Skin of body (tissue), 2 donors: ENCODE results near the gene TBC1D17. TPM values are rescaled to one million over a fixed set of nuclear protein-coding genes. Genes with fewer than 3 reads are reported as not detected.

Experiments
- DNase-seq: peaks from one replicate; lab custom pipeline; 2025; lab: John Stamatoyannopoulos, UW
- total RNA-seq: library from RNA; depleted of rRNA; stranded (reverse); fragments of >200 nt; gene quantifications from one replicate; pipeline ENCODE4 v1.2.3, GENCODE V29; 2014

The TBC1D17 gene
- 12.9 TPM for total RNA-seq

DNA sequence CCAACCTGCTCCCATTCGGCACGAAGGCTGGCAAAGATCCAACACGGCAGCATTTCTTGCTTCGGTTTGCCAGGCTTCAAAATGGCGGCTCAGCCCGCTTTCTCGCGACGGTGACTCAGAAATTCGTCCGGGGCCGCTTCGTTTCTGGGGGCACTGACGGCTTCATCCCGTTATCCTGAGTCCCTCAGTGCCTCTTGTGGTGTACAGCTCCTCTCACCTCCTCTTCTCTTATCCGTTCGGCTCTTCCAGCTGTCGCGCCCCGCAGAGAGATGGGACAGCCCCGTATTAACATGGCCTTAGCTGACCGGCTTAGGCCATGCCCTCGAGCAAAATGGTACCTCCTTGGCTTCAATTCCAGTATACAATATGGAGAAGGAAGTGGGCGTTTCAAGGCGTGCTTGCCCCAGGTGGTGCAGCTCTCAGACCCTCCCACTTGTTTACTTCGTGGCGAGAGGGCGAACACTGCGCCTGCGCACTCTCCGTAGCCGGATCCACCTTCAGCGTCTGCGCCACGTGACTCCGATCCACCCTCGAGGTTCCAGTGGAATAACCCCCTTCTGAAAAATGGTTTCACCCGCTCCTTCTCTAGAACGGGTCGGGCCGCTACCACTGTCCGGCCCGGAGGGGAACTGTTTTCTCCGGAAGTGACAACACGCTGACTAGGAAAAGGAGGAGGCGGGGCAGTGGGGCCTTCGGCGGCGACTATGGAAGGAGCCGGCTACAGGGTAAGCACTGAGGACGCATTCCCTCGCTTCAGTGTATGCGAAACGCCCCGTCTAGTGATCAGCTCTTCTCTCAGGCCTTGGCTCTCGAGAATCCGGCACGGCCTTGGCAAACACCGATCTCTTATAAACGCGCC, at the start of gene TBC1D17, which contains the start of gene AKT1S1:
TSS of gene TBC1D17 (plus strand) at position 683 of the 859 bp plus-strand sequence. CDS start at position 705, 22 bp downstream.
TSS of gene AKT1S1 (minus strand) at position 336 of the 859 bp plus-strand sequence. CDS start 4,060 bp downstream, outside the sequence.
- peak; percentile 100 for DNase-seq

DNA sequence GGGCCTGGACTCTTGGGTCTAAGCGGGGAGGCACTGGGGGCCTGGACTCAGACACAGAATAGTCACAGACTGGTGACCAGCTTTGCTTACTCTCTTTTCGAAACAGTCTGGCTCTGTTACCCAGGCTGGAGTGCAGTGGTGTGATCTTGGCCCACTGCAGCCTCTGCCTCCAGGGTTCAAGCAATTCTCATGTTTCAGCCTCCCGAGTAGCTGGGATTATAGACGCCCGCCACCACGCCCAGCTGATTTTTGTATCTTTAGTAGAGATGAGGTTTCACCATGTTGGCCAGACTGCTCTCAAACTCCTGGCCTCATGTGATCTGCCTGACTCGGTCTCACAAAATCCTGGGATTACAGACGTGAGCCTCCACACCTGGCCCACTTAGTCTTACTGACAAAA, 48.3 kb upstream of the TBC1D17 start:
- DNase-seq: no peak

DNA sequence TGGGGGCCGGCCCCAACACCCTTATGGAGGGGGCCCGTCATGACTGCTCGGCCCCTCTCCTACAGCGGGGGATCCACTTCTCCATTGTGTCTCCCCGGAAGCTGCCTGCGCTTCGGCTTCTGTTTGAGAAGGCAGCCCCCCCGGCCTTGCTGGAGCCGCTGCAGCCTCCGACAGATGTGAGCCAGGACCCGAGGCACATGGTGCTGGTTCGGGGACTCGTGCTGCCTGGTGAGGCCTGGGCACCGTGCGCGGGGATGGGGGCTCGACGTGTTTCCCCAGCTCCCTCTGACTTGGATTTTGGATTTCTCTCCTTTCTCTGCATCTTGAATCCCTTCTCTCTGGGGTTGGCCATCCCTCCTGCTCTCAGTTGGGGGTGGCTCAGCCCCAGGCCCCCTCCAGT, 47.8 kb upstream of the TBC1D17 start:
- DNase-seq: no peak

DNA sequence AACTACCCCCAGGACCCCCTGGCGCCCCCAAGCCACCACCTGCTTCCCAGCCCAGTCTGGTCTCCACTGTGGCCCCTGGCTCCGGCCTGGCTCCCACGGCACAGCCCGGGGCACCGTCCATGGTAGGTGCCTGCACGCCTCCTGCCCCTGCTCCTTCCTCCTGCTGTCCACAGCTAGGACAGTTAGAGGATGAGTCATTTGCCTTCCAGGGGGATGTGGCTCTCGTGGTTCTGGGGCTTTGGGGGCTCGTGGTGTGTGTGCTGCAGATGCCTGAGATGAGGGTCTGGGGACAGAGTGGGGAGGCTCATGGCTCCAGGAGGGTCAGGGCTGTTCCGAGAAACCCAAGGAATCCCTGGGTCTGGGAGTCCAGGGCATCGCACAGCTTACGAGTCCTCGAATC, 46.7 kb upstream of the TBC1D17 start:
- DNase-seq: no peak

DNA sequence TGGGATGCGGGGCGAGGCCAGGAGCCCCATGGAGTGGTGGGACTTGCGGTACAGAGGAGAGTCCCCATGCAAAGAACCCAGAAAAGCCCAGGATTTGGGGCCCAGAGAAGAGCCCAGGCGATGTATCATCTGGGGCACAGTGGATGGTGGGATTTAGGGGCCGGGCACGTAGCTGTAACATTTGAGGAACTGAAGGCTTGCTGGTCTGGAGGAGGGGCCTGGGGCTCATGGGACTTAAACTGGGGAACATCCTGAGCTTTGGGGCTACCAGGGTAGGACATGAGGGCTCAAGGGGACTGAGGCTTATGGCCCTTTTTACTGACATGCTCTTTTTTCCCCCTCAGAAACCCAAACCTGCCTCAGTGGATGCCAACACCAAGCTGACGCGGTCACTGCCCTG, 45.9 kb upstream of the TBC1D17 start:
- no peak for DNase-seq

DNA sequence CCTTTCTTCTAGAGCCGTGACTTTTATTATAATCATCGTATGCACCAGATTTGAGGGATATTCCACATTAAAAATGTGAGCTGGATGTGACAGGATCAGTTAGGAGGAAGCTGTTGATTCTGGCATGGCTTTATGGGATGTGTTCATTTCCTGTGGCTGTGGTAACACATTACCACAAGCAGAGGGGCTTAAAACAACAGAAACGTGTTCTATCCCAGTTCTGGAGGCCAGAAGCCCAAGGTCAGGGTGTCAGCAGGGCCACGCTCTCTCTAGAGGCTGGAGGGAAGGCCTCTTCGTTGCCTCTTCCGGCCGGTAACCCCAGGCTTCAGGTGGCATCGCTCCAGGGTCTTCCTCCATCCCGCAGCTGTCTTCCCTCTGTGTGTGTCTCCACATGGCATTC, 44.9 kb upstream of the TBC1D17 start:
- peak; percentile 15 for DNase-seq

DNA sequence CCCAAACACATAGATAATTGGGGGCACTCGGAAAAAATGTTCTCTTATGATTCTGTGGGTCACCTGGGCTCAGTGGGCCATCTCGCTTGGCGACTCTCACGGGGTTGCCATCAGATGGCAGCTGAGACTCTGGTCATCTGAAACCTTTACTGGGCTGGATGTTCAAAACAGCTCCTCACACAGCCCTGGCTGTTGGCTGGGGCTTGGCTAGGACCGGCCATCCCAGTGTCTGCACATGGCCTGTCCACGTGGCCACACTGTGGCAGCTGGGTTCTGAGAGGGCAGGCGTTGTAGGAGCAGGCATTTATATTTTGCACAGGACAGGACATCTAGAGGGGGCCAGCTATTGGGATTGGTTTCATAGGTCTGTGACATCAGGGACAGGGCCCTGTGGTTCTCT, 43.9 kb upstream of the TBC1D17 start:
- no peak for DNase-seq

DNA sequence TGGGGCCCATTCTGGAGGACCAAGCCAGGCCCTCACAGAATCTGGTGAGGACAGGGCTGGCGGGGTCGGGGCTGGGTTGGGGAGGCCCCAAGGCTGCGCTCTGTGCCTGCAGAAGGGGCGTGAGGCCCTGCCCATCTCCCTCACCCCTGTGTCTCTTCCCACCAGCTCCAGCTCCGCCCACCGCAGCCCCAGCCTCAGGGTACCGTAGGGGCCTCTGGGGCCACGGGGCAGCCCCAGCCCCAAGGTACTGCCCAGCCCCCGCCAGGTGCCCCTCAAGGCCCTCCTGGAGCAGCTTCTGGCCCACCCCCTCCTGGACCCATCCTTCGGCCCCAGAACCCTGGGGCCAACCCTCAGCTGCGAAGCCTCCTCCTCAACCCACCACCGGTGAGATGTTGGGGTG, 41.9 kb upstream of the TBC1D17 start:
- DNase-seq: no peak

DNA sequence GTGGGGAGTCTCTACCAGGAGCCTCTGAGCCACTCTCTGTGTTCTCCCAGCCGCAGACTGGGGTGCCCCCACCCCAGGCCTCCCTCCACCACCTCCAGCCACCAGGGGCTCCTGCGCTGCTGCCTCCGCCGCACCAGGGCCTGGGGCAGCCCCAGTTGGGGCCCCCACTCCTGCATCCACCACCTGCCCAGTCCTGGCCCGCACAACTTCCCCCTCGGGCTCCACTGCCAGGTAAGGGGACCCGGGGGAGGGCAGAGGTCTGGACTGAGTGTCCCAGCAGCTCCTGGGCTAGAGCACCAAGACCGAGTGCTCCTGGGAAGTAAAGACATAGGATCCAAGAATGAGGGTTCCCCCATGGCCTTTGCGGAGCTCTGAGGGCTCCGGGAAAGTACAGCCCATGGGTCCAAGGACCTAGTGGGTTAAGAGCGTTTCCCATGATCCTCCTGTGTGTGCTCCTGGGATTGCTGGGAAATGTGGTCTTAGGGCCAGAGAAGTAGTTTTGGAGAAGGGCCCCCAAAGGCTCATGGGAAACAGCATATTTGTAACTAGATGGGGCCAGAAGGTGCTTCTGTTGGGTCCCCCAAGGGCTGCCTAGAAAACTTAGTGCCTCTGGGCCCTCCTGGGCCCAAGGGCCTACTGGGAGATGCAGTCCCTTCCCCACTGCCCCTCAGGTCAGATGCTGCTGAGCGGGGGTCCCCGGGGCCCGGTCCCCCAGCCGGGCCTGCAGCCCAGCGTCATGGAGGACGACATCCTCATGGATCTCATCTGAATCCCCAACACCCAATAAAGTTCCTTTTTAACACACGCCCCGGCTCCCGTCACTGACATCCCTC, 41.1 kb upstream of the TBC1D17 start:
- DNase-seq: no peak

DNA sequence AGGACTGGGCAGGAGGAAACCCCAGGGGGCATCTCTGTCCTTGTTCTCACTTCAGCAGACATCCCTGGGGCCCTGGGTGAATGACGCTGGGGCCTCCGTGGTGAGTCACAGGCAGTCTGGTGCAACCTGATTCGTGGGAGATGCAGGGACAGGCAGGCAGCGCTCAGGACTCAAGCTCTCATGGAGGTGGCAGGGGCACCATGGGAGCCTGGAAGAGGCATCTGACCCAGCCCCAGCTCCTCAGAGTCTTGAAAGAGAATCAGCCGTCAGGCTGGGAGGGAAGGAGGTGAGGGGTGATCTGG, 40.5 kb upstream of the TBC1D17 start:
- no peak for DNase-seq

DNA sequence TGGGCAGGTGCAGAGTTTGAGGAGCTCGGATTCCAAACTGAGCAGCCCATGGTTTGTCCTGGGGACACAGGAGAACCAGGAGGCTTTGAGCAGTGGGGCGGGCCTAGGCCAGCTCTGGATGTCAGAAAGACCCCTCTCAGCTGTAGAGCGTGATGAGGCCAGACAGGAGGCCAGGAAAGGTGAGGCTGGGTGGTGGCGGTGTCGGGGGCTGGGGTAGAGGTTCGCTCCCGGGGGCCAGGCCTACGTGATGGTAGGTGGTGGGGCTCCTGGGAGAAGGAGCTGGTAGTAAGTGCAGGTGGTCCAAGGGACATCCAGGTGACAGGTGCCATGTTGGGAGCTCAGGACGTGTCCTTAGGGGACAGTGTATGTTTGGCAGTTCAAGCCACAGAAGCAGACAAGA, 40.1 kb upstream of the TBC1D17 start:
- DNase-seq: no peak

DNA sequence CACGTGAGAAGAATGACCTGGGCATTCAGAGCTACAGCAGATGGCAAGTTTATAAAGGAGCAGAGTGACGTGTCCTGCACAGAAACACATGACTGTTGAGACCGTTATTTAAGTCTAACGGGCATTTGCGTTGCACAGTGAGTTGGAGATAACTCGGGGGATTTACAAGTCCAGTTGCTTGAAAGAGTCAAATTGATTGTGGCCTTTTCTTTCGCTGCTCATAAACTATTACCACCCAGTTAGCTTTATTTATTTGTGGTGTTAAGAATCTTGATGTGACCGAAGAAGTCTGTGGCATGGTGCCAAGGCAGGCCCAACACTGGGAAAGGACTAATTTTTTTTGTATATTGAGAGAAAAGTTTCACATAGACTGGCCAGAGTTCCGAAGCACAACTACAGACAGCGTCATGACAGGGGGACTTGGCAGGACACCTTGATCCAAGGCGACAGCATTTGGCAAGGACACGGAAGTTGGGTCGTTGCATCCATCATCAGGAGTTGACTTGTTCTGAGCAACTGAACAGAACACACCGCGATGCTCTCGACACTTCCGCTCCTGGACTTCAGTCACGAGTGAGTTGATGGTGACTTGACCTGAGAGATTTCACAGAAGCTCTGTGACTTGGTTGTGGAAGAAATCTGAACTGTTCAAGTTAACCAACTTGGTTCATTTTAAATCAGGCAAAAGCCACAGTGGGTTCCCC, 38.5 kb upstream of the TBC1D17 start:
- DNase-seq: no peak

DNA sequence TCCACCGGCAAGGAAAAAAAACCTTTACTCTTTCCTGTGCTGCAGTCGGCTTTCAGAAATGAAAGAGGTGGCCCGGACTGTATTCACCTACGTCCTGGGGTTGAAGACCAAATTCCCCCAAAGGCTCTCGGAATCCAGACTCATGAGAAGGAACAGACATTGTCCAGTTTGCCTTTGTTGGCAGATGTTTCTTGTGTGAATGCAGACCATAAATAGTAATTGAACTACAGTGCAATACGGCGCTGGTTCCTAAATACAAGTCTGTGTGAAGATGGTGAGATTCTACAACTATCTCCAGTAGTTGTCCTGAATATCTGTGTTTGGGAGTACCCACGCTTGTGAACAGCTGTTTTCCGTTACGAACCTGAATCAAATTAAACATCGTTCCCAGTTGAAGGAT, 37.8 kb upstream of the TBC1D17 start:
- no peak for DNase-seq

DNA sequence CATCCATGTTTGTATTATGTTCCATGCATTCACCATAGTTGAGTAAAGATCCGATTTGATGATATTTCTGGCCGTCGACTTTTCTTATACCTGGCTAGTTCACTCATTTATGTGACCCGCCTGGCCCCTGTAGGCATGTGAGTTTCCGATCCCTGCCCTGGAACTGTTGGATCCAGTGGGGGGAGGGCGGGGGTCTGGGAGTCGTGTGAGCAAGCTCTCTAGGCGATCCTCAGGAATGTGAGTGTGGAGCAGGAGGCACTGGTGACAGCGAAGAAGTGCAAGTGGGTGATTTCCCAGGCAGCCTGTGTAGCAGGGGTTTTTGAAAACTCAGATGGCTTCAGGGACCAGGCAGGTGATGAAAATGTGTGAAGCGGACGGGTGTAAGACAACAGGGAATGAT, 37.2 kb upstream of the TBC1D17 start:
- no peak for DNase-seq

DNA sequence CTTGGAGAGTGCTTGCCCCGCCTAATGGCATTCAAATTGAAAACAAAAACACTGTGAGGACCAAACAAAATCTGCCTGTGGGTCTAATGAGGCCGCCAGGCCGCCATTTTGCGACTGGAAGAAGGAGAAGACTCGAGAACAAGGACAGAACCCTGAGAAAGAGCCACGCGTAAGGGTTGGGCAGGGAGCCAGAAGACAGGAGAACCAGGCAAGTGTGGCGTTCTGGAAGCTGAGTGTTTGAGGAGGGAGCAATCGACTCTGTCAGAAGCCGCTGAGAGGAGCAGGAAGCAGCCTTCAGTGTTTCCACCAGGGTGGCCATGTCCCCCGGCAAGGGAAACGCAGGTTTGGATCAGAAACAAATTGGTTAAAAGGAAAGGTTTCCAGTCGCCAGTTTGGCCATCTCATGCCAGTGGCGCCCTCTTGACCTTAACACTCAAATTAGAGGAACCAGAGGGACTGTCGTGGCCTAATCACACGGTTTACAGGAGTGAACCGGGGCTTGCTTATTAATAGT, 36.7 kb upstream of the TBC1D17 start:
- DNase-seq: no peak

DNA sequence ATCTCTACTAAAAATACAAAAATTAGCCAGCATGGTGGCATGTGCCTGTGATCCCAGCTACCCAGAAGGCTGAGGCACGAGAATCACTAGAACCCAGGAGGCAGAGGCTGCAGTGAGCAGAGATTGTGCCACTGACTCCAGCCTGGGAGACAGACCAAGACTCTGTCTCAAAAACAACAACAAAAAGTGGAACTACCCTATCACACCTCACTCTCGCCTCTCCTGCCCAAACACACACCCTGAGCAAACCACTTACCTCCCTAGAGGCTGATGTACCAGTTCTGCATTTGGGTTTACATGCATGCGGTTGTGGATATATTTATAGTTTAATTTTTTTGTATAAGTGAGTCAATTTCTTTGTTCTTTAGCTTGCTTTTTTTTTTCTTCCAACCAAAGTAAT, 34.2 kb upstream of the TBC1D17 start:
- no peak for DNase-seq

DNA sequence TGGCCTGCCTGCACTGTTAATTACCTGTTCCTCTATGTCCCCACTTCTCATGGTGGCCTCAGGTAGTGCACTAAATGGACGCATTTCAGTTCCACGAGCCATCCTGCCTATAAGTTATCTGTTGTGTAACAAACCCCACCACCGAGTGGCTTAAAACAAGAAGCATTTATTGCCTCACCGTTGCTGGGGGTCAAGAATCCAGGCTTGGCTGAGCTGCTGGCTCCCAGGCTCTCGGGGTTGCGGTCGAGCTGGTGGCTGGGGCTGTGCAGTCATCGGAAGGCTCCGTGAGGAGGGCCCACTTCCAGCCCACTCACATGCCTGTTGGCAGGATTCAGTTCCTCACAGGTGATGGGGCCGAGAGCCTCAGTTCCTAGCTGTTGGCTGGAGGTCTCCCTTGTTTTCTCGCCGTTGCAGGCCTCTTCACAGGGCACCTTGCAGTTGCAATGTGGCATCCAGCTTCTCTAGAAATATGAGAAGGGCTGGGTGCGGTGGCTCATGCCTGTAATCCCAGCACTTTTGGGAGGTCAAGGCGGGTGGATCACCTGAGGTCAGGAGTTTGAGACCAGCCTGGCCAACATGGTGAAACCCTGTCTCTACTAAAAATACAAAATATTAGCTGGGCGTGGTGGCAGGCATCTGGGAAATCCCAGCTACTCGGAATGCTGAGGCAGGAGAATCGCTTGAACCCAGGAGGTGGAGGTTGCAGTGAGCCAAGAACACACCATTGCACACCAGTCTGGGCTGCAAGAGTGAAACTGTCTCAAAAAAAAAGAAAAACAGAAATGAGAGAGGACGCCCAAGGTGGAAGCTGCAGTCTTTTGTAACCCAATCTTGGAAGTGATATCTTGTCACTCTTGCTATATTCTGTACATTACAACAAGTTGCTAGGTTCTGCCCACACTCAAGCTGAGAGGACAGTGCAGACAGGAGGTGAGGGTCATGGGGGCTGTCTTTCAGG, 33.1 kb upstream of the TBC1D17 start:
- DNase-seq: no peak

DNA sequence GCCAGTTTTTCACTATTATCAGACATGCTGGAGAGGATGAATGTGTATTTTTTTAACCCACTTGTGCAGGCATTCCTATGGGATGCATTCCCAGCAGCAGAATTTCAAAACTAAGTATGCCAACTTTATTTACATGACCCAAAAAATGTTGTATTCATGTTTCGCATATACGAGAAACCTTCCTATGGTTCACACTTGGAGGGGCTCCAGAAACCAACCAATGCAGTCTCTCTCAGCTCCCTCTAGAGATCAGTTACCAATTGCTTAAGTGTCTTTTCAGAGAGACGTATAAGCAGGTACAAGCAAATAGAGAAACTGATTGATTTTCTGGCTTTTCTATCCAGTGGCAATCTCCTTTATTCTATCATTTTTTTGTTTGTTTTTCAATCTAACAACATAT, 32.1 kb upstream of the TBC1D17 start:
- DNase-seq: no peak

DNA sequence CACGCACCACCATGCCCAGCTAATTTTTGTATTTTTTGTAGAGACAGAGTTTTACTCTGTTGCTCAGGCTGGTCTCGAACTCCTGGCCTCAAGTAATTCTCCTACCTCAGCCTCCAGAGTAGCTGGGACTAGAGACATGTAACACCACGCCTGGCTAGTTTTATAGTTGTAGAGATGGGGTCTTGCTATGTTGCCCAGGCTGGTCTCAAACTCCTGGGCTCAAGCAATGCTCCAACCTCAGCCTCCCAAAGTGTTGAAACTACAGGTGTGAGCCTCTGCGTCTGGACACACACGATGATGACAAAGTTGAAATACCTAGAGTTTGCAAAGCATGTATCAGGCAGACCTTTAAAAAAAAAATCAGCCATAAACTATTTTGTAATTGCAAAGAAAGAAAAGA, 31.1 kb upstream of the TBC1D17 start:
- DNase-seq: no peak
